RWPE2 (cell line): Measurements from ENCODE around the gene KCNJ12.
"Not testable (repeated sequence)": the region's sequence is repeated elsewhere in the genome, so short reads cannot be mapped to it uniquely, and the experiment has no call there.

Experiments used
- ATAC-seq: fragments of 200-7000 bp; cut with Tn5 transposase; 3 replicates; pipeline ENCODE4 v1.9.1; 2021; ENCODE audit warnings: low read depth
- DNase-seq: peaks from one replicate; pipeline ENCODE4 v3.0.0-alpha.2; 2020; ENCODE audit warnings: low spot score
- H3K27ac ChIP-seq: fragments of 450-650 bp; 2 replicates; pipeline ENCODE4 v1.5.1; 2017; ENCODE audit warnings: mild to moderate bottlenecking; ENCODE audit not compliant: poor library complexity, severe bottlenecking
- H3K27me3 ChIP-seq: fragments of 250-450 bp; sonication (Bioruptor Pico); 2 replicates; pipeline ENCODE4 v1.5.1; 2021; ENCODE audit warnings: mild to moderate bottlenecking, moderate library complexity; ENCODE audit not compliant: insufficient read depth, poor library complexity, severe bottlenecking
- H3K36me3 ChIP-seq: fragments of 250-450 bp; sonication (Bioruptor Pico); 2 replicates; pipeline ENCODE4 v1.5.1; 2020; ENCODE audit warnings: low read depth, mild to moderate bottlenecking, moderate library complexity
- H3K4me1 ChIP-seq: fragments of 250-450 bp; sonication (Bioruptor Pico); 2 replicates; pipeline ENCODE4 v1.5.1; 2021; ENCODE audit warnings: mild to moderate bottlenecking, moderate library complexity; ENCODE audit not compliant: insufficient read depth, poor library complexity, severe bottlenecking
- H3K4me3 ChIP-seq: fragments of 250-450 bp; sonication (Bioruptor Pico); 2 replicates; pipeline ENCODE4 v1.5.1; 2021; ENCODE audit warnings: mild to moderate bottlenecking, moderate library complexity; ENCODE audit not compliant: severe bottlenecking
- H3K9me3 ChIP-seq: fragments of 250-450 bp; sonication (Bioruptor Pico); 2 replicates; pipeline ENCODE4 v1.5.1; 2021; ENCODE audit warnings: mild to moderate bottlenecking, moderate library complexity; ENCODE audit not compliant: severe bottlenecking
- TF ChIP-seq, protein P1 (sequence below): fragments of 450-650 bp; IDR thresholded peaks from one replicate; pipeline ENCODE4 v1.5.1; 2017; ENCODE audit warnings: mild to moderate bottlenecking, moderate library complexity; ENCODE audit not compliant: poor library complexity, severe bottlenecking

KCNJ12 gene

DNA sequence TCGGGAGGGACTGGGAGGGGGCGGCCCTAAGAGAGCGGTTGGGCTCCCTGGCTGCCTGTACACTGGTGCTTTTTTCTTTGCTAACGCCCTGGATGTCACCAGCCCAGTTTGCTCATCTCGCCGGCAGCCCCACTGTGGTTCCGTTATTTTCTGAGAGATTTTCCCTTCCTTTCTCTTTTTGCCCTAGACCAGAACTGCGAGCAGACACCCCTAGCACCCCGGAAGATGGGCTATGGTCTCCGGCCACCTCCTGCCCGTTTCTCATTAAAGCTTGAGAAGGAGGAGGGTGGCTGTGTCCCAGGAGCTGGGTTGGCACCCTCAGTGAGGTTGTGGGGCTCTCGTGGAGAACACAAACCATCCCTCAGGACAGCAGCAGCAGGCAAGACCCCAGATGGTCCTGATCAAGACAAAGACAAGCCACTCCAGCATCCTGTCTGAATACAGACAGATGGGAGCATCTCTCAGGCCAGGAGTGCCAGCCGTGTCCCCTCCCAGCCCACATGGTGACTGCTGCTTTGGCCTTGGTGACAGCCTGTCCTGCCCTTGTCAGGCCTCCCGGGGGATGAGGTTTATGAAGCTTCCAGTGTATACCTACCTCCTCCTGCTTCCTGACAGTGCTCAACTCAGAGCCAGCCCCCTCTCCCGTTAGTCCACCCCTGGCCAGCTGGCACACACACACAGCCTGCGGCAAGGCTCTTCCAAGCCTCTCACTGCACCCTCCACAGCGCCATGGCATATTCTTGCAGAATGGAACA is 77.2 kb downstream of the KCNJ12 start:
- H3K4me1 ChIP-seq = no peaks in the 10 kb centered on the region
- no peak overlapping the region for H3K4me3 ChIP-seq
- TF ChIP-seq, protein P1, sequence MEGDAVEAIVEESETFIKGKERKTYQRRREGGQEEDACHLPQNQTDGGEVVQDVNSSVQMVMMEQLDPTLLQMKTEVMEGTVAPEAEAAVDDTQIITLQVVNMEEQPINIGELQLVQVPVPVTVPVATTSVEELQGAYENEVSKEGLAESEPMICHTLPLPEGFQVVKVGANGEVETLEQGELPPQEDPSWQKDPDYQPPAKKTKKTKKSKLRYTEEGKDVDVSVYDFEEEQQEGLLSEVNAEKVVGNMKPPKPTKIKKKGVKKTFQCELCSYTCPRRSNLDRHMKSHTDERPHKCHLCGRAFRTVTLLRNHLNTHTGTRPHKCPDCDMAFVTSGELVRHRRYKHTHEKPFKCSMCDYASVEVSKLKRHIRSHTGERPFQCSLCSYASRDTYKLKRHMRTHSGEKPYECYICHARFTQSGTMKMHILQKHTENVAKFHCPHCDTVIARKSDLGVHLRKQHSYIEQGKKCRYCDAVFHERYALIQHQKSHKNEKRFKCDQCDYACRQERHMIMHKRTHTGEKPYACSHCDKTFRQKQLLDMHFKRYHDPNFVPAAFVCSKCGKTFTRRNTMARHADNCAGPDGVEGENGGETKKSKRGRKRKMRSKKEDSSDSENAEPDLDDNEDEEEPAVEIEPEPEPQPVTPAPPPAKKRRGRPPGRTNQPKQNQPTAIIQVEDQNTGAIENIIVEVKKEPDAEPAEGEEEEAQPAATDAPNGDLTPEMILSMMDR = no peak
- no peak for ATAC-seq
- H3K36me3 ChIP-seq = no peaks in the 10 kb centered on the region
- H3K27ac ChIP-seq = no peak overlapping the region
- H3K9me3 ChIP-seq = no peaks in the 10 kb centered on the region
- no peaks in the 10 kb centered on the region for H3K27me3 ChIP-seq
- DNase-seq = no peak

DNA sequence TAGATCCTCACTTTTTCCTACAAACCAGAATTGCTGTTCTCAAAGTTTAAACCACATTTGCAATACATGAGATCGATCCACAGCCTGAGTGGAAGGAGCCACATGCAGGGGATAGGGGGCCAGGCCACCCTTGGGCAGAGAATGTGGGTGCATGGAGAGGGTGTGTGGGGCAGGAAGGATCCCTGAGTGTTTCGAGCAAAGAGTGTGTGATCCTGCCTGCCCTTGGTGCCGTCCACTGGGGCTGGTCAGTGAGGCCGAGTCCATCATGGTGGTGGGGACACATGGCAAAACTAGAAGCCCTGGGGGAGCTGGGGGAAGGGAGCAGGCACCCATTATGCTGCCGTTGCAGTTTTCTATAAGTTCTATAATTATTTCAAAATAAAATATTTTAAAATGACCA is 77.8 kb downstream of the KCNJ12 start:
- H3K27ac ChIP-seq, ATAC-seq, H3K27me3 ChIP-seq, H3K9me3 ChIP-seq, H3K36me3 ChIP-seq, H3K4me3 ChIP-seq, H3K4me1 ChIP-seq, DNase-seq: not testable (repeated sequence)

DNA sequence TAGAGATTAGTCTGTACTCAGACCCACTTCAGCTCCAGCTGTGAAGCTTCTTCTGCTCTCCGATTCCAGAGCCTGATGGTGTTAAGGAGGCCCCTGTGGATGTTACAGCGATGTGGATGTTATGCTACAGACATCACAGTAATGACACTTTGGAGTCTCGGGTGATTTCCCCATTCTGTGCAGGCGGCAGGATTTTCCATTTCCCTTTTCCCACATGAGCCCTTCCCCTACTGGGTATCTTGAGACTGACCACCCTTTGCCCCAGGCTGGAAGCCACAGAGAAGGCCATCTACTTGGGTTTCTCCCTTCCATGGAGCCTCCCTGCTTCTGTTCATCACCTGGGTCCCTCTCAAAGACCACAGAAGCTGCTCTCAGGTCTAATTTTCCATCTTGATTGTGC is 78.3 kb downstream of the KCNJ12 start:
- no peak for ATAC-seq
- TF ChIP-seq, protein P1 = no peak
- Histone ChIP-seq H3K36me3 (no peaks in the 10 kb centered on the region), H3K27me3 (no peaks in the 10 kb centered on the region), H3K4me3 (no peak overlapping the region), H3K4me1 (no peaks in the 10 kb centered on the region), H3K9me3 (no peaks in the 10 kb centered on the region), H3K27ac (no peak overlapping the region)
- no peak for DNase-seq

DNA sequence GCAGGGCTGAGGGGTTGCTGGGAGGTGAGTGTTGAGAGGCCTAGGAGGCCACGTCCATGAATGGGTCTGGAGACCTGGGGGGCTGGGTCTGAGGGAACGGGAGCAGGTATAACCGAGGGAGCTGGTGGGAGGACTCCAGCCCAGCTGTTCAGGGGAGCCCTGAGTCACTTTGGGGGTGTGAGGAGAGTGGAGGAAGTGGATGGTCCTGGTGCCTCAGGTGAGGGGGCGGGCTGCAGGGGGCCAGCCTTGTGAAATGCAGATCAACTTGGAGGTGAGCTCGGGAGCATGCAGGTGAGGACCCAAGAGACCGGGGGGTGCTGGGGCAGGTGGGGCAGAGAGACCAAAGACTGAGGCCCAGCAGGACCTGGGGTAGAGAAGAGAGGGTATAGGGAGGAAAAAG is 79.6 kb downstream of the KCNJ12 start:
- TF ChIP-seq, protein P1 = no peak
- no peaks in the 10 kb centered on the region for H3K9me3 ChIP-seq
- ATAC-seq (no peak), DNase-seq (no peak)
- H3K27me3 ChIP-seq = no peaks in the 10 kb centered on the region
- no peak overlapping the region for H3K27ac ChIP-seq
- H3K4me3 ChIP-seq = no peak overlapping the region
- H3K36me3 ChIP-seq = no peaks in the 10 kb centered on the region
- no peaks in the 10 kb centered on the region for H3K4me1 ChIP-seq

DNA sequence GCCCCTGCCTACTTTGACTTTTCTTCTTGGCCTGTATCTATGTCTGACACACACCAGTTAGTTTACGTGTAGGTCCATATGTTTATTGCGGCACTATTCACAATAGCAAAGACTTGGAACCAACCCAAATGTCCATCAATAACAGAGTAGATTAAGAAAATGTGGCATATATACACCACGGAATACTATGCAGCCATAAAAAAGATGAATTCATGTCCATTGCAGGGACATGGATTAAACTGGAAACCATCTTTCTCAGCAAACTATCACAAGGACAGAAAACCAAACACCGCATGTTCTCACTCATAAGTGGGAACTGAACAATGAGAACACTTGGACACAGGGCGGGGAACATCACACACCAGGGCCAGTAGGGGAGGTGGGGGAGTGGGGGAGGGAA is 80.3 kb downstream of the KCNJ12 start:
- DNase-seq, H3K36me3 ChIP-seq, H3K4me3 ChIP-seq, ATAC-seq, H3K27ac ChIP-seq, H3K9me3 ChIP-seq, H3K4me1 ChIP-seq, H3K27me3 ChIP-seq: not testable (repeated sequence)
